ENCODE data around the gene NPBWR2.

DNA sequence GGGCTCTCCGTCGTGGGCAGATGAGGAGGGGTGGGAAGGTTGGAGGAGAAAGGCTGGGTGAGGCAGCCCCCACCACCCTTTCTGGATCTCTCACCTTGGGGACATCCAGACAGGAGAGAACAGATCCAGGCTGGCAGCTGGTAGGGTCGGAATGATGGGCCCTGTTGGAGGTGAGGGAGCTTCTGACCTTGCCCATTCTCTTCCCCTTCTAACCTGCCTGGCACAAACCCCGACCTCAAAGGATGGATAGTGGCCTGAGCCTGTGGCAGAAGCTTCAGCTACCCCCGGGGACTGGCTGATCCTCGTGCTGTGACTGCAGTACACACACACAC lies 6.0 kb upstream of the NPBWR2 start:
- no peak for TF ChIP-seq TAF1 (IDR thresholded peaks at IDR 0.05; ENCODE audit: low read depth)
- no peak for TF ChIP-seq MXI1 (conservative IDR thresholded peaks at IDR 0.05; ENCODE audit: poor library complexity, severe bottlenecking)

Data from neural cell (in vitro differentiated cells).